B cell (primary cell): Measurements from ENCODE around the gene IL1R2.

ENCODE experiments used
- CTCF ChIP-seq: fragments of 200-600 bp; IDR thresholded peaks from one replicate; pipeline ENCODE4 v1.8.0; 2022; ENCODE audit warnings: antibody characterized with exemption, mild to moderate bottlenecking
- EZH2 ChIP-seq: IDR thresholded peaks from 2 replicates; pipeline ENCODE4 v1.6.1; 2012; ENCODE audit warnings: borderline replicate concordance, low read depth, mild to moderate bottlenecking, moderate library complexity, low read length; ENCODE audit not compliant: insufficient read depth, poor library complexity, severe bottlenecking

DNA sequence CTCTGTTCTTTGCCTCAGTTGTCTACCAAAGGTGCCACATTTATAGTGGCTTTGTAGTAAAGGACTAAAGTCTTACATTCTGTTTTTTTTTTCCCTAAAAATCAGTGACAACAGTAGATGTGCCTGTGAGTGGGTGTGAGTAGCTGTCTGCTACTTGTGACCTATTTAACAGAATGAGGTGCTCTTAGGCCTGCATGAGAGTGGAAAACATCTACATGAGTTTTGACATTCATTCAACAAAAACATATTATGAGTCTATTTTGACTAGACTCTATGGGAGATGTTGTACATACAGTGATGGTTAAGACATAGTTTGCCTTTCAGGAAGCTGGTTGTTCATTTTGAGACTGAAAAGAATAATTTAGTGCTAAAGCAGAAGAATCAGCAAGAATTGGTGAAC is 36.7 kb downstream of the IL1R2 start:
- TF ChIP-seq CTCF = no peak
- no peak for TF ChIP-seq EZH2
